COR-L47 (cell line): Measurements from ENCODE around the gene SAFB.

Experiments used
- DNase-seq: peaks from one replicate; lab custom pipeline; 2025; lab: John Stamatoyannopoulos, UW

The SAFB gene

GRCh38 chr19:5627395-5627904 lies 4.6 kb downstream of the SAFB start:
- no peak for DNase-seq

GRCh38 chr19:5628461-5628860 lies 5.6 kb downstream of the SAFB start:
- DNase-seq = no peak

GRCh38 chr19:5628919-5629481 lies 6.1 kb downstream of the SAFB start:
- no peak for DNase-seq

- DNase-seq = no peak
Measured at GRCh38 chr19:5631567-5632240, 8.8 kb downstream of the SAFB start.

- no peak for DNase-seq
Measured at GRCh38 chr19:5632241-5632612, 9.3 kb downstream of the SAFB start.

- DNase-seq = no peak
Measured at GRCh38 chr19:5632657-5633056, 9.8 kb downstream of the SAFB start.

- DNase-seq = no peak
Measured at GRCh38 chr19:5635427-5635826, 12.5 kb downstream of the SAFB start.

- DNase-seq = no peak
Measured at GRCh38 chr19:5637971-5638370, 15.1 kb downstream of the SAFB start.

- DNase-seq = no peak
Measured at GRCh38 chr19:5641171-5641570, 18.3 kb downstream of the SAFB start.

- DNase-seq = no peak
Measured at GRCh38 chr19:5642204-5642603, 19.3 kb downstream of the SAFB start.

- DNase-seq = no peak
Measured at GRCh38 chr19:5643060-5643459, 20.2 kb downstream of the SAFB start.

GRCh38 chr19:5644037-5644436 lies 21.2 kb downstream of the SAFB start:
- DNase-seq = no peak

GRCh38 chr19:5645409-5645808 lies 22.5 kb downstream of the SAFB start:
- DNase-seq = no peak

- no peak for DNase-seq
Measured at GRCh38 chr19:5646703-5647102, 23.8 kb downstream of the SAFB start.

GRCh38 chr19:5648464-5648863 lies 25.6 kb downstream of the SAFB start:
- DNase-seq = no peak

- no peak for DNase-seq
Measured at GRCh38 chr19:5651361-5651760, 28.5 kb downstream of the SAFB start.

GRCh38 chr19:5652261-5652660 lies 29.4 kb downstream of the SAFB start:
- DNase-seq = no peak

GRCh38 chr19:5654931-5655330 lies 32.0 kb downstream of the SAFB start:
- no peak for DNase-seq

- DNase-seq = no peak
Measured at GRCh38 chr19:5655412-5655811, 32.5 kb downstream of the SAFB start.

- DNase-seq = no peak
Measured at GRCh38 chr19:5661483-5661882, 38.6 kb downstream of the SAFB start.

GRCh38 chr19:5663904-5664303 lies 41.0 kb downstream of the SAFB start:
- DNase-seq = no peak

GRCh38 chr19:5664515-5664914 lies 41.6 kb downstream of the SAFB start:
- DNase-seq = no peak

GRCh38 chr19:5665781-5666513 lies 43.1 kb downstream of the SAFB start:
- DNase-seq = no peak
